ENCODE results near the gene CASQ2.

CASQ2 gene

DNA sequence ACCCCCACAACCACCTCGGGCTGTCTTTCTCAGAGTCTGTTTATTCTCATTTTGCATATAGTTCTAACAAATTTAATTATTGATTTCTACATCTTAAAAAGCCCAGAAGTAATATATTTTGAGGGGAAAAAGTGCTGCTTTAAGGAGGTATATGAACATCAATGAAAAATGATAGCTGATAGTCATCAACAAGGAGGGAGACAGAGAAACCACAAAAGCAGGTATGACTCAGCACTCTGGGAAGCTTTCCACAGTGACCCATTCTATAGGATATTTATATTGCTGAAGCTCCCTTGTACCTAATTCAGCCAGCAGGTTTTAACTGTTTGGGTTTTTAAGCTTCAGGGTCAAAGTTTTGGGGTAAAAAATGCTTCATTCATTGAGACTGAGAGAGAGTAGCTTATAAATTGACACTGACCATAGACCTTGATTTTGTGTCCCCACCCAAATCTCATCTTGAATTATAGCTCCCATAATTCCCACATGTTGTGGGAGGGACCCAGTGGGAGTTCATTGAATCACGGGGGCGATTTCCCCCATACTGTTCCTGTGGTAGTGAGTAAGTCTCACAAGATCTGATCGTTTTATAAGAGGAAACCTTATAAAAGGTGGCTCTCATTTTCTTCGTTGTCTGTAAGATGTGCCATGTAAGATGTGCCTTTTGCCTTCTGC, 99.4 kb downstream of the CASQ2 start:
- no peak for DNase-seq (ENCODE audit: low read depth)
- TF ChIP-seq CTCF (IDR thresholded peaks at IDR 0.05; ENCODE audit: insufficient read depth, low read depth, low read length, missing control alignments): no peak
- no peak overlapping the region for H3K4me3 ChIP-seq (ENCODE audit: low read depth, low read length)

DNA sequence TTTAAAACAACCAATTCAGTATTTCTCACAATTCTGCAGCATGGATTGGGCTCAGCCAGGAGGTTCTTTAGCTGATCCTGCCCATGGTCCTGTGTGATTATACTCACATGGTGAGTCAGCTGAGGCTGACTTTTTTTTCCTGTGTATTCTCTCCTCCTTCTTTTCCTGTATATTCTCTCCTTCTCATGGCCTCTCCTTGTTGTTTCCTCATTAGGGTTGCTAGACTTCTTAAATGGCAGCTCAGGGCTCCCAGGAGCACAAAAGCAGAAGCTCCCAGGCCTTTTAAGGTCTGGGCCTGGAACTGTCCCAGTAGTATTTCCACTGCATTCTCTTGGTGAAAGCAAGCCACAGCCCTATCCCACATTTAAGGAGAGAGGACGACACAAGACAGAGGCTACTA, 99.9 kb downstream of the CASQ2 start:
- no peak for TF ChIP-seq CTCF (IDR thresholded peaks at IDR 0.05; ENCODE audit: insufficient read depth, low read depth, low read length, missing control alignments)
- no peak overlapping the region for H3K4me3 ChIP-seq (ENCODE audit: low read depth, low read length)
- DNase-seq (ENCODE audit: low read depth): no peak

- H3K4me3 ChIP-seq (ENCODE audit: low read depth, low read length): no peak overlapping the region
- TF ChIP-seq CTCF (IDR thresholded peaks at IDR 0.05; ENCODE audit: insufficient read depth, low read depth, low read length, missing control alignments): no peak
- no peak for DNase-seq (ENCODE audit: low read depth)
Measured at GRCh38 chr1:115666702-115667101, 101.8 kb downstream of the CASQ2 start.

GRCh38 chr1:115666206-115666605, 102.3 kb downstream of the CASQ2 start:
- H3K4me3 ChIP-seq (ENCODE audit: low read depth, low read length): no peak overlapping the region
- no peak for DNase-seq (ENCODE audit: low read depth)
- TF ChIP-seq CTCF (IDR thresholded peaks at IDR 0.05; ENCODE audit: insufficient read depth, low read depth, low read length, missing control alignments): no peak

- no peak overlapping the region for H3K4me3 ChIP-seq (ENCODE audit: low read depth, low read length)
- TF ChIP-seq CTCF (IDR thresholded peaks at IDR 0.05; ENCODE audit: insufficient read depth, low read depth, low read length, missing control alignments): no peak
- no peak for DNase-seq (ENCODE audit: low read depth)
Measured at GRCh38 chr1:115665319-115666096, 103.0 kb downstream of the CASQ2 start.

DNA sequence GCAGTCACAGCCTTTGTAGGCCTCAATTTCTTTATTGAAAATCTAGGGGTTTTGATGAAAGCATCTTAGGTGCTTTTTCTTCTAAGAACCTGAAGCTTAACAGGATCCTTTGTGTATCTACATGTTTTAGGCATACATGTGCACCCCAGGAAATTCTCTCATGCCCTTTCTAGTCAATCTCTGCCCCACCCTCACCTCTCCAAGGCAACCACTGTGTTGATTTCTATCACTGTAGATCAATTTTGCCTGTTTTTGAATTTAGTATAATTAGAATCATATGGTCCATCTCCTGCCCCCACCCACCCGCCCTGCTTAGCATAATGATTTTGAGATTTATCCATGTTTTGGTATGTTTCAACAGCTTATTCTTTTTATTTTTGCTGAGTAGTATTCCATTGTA, 107.4 kb downstream of the CASQ2 start:
- no peak for DNase-seq (ENCODE audit: low read depth)
- TF ChIP-seq CTCF (IDR thresholded peaks at IDR 0.05; ENCODE audit: insufficient read depth, low read depth, low read length, missing control alignments): no peak
- no peak overlapping the region for H3K4me3 ChIP-seq (ENCODE audit: low read depth, low read length)
